Karpas-422 (cell line): Measurements from ENCODE around the gene RFX8. TPM values are rescaled to one million over a fixed set of nuclear protein-coding genes. Genes with fewer than 3 reads are reported as not detected.

Experiments
- DNase-seq: peaks from one replicate; pipeline ENCODE4 v3.0.0-alpha.2; 2015
- H2AFZ ChIP-seq: fragments of 200-600 bp; sonication (generic); 2 replicates; pipeline ENCODE4 v1.6.1; 2014; ENCODE audit warnings: antibody characterized with exemption, low read length, mixed read lengths
- H3K27ac ChIP-seq: fragments of 200-600 bp; sonication (generic); 2 replicates; pipeline ENCODE4 v1.5.1; 2014; ENCODE audit warnings: mild to moderate bottlenecking, low read length, moderate library complexity
- H3K27me3 ChIP-seq: fragments of 200-600 bp; sonication (generic); 2 replicates; pipeline ENCODE4 v1.6.1; 2014; ENCODE audit warnings: low read length, mixed read lengths
- H3K36me3 ChIP-seq: fragments of 200-600 bp; sonication (generic); 2 replicates; pipeline ENCODE4 v1.6.1; 2014; ENCODE audit warnings: low read length, mixed read lengths; ENCODE audit not compliant: insufficient read depth
- H3K4me1 ChIP-seq: fragments of 200-600 bp; sonication (generic); 2 replicates; pipeline ENCODE4 v1.6.1; 2014; ENCODE audit warnings: mild to moderate bottlenecking, low read length, mixed read lengths
- H3K4me2 ChIP-seq: fragments of 200-600 bp; sonication (generic); 2 replicates; pipeline ENCODE4 v1.6.1; 2014; ENCODE audit warnings: low read length, low read depth, mild to moderate bottlenecking; ENCODE audit not compliant: poor library complexity, severe bottlenecking
- H3K4me3 ChIP-seq: fragments of 200-600 bp; sonication (generic); 2 replicates; pipeline ENCODE4 v1.5.1; 2014; ENCODE audit warnings: mild to moderate bottlenecking, antibody characterized with exemption, low read length, mixed read lengths
- H3K79me2 ChIP-seq: fragments of 200-600 bp; sonication (generic); 2 replicates; pipeline ENCODE4 v1.6.1; 2014; ENCODE audit warnings: mild to moderate bottlenecking, low read length, mixed read lengths
- H3K9ac ChIP-seq: fragments of 200-600 bp; sonication (generic); 2 replicates; pipeline ENCODE4 v1.6.0; 2014; ENCODE audit warnings: low read length
- H3K9me2 ChIP-seq: fragments of 200-600 bp; sonication (generic), shearing (Covaris generic); replicated peaks from 2 replicates; pipeline ENCODE4 v1.6.0; 2014; ENCODE audit warnings: mild to moderate bottlenecking, low read length, moderate library complexity; ENCODE audit not compliant: insufficient read depth
- H3K9me3 ChIP-seq: fragments of 300-700, 200-600 bp; sonication (generic); 2 replicates; pipeline ENCODE4 v1.6.1; 2014; ENCODE audit warnings: low read length, mixed read lengths
- H4K20me1 ChIP-seq: fragments of 200-600 bp; sonication (generic); 2 replicates; pipeline ENCODE4 v1.6.1; 2014; ENCODE audit warnings: mild to moderate bottlenecking, antibody characterized with exemption, low read length, low read depth; ENCODE audit not compliant: insufficient read depth
- total RNA-seq: library from RNA; depleted of rRNA; stranded (reverse); fragments of >200 nt; shearing (Covaris generic); gene quantifications from 2 replicates; pipeline ENCODE4 v1.2.3, GENCODE V29; 2014; ENCODE audit warnings: low replicate concordance

Gene RFX8
- total RNA-seq, 1 experiment from 2014 or later = not detected

- no peaks in the 10 kb centered on the region for H4K20me1 ChIP-seq
- H3K36me3 ChIP-seq = no peaks in the 10 kb centered on the region
- no peak for DNase-seq
- H3K4me2 ChIP-seq = no peak overlapping the region
- H3K27ac ChIP-seq = no peak overlapping the region
- H3K27me3 ChIP-seq = no peaks in the 10 kb centered on the region
- no peaks in the 10 kb centered on the region for H3K9me3 ChIP-seq
- no peak overlapping the region for H3K4me3 ChIP-seq
- no peaks in the 10 kb centered on the region for H3K4me1 ChIP-seq
- no peaks in the 10 kb centered on the region for H3K9me2 ChIP-seq
- no peak overlapping the region for H2AFZ ChIP-seq
- no peak overlapping the region for H3K9ac ChIP-seq
- H3K79me2 ChIP-seq = no peaks in the 10 kb centered on the region
These were observed 26.5 kb upstream of the RFX8 start for GRCh38 chr2:101501443-101501842.

DNA sequence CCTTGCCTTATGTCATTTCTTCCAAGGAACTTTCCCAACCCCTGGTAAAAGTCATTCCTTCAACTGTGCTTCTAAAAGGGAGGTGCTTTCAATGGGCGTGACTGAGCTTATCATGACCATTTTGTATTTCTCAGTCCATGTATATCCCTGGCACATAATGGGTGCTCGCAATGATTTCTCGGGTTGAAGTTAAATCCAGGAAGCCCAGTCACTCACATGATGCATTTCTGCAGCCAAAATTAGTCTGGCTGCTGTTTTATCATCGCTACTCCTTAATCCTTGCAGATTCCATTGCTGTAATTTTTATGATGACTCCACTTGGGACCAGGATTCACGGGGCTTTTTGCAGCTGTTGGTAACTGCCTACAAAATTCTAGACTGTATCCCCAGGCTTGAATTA lies 25.9 kb upstream of the RFX8 start:
- no peak for DNase-seq
- Histone ChIP-seq H3K9me3 (no peaks in the 10 kb centered on the region), H3K36me3 (no peaks in the 10 kb centered on the region), H4K20me1 (no peaks in the 10 kb centered on the region), H3K9ac (no peak overlapping the region), H3K4me3 (no peak overlapping the region), H3K27ac (no peak overlapping the region), H3K4me2 (no peak overlapping the region), H2AFZ (no peak overlapping the region), H3K27me3 (no peaks in the 10 kb centered on the region), H3K9me2 (no peaks in the 10 kb centered on the region), H3K4me1 (no peaks in the 10 kb centered on the region), H3K79me2 (no peaks in the 10 kb centered on the region)

GRCh38 chr2:101500180-101500579 lies 25.3 kb upstream of the RFX8 start:
- H3K9me2 ChIP-seq = no peaks in the 10 kb centered on the region
- no peaks in the 10 kb centered on the region for H4K20me1 ChIP-seq
- H3K36me3 ChIP-seq = no peaks in the 10 kb centered on the region
- no peak overlapping the region for H2AFZ ChIP-seq
- H3K27ac ChIP-seq = no peak overlapping the region
- H3K9me3 ChIP-seq = no peaks in the 10 kb centered on the region
- H3K4me1 ChIP-seq = no peaks in the 10 kb centered on the region
- no peaks in the 10 kb centered on the region for H3K79me2 ChIP-seq
- no peak for DNase-seq
- H3K27me3 ChIP-seq = no peaks in the 10 kb centered on the region
- no peak overlapping the region for H3K4me2 ChIP-seq
- H3K9ac ChIP-seq = no peak overlapping the region
- no peak overlapping the region for H3K4me3 ChIP-seq

DNA sequence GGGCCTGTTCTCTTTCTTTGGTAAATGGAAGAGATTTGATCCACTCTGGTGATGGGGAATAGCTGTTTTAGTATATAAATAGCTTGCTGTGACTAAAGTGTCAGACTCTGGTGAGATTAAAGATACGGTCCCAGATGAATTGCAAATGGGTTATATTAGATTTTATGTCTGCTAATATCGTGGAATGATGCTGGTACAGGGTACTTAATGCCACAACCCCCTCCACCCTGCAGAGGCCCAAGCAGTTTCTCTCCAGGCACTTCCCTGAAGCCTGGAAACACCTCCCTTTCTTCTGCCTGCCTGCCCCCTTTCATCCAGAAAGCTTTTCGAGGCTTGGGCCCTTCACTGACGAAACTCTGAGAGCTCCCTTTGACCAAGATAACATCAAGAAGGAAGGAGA lies 21.4 kb upstream of the RFX8 start:
- no peak overlapping the region for H3K27ac ChIP-seq
- H3K79me2 ChIP-seq = no peaks in the 10 kb centered on the region
- no peak overlapping the region for H3K9ac ChIP-seq
- no peaks in the 10 kb centered on the region for H4K20me1 ChIP-seq
- H3K36me3 ChIP-seq = no peaks in the 10 kb centered on the region
- no peak overlapping the region for H3K4me3 ChIP-seq
- no peak overlapping the region for H2AFZ ChIP-seq
- H3K27me3 ChIP-seq = no peaks in the 10 kb centered on the region
- H3K4me2 ChIP-seq = no peak overlapping the region
- no peaks in the 10 kb centered on the region for H3K4me1 ChIP-seq
- no peaks in the 10 kb centered on the region for H3K9me3 ChIP-seq
- H3K9me2 ChIP-seq = no peaks in the 10 kb centered on the region
- DNase-seq = no peak

DNA sequence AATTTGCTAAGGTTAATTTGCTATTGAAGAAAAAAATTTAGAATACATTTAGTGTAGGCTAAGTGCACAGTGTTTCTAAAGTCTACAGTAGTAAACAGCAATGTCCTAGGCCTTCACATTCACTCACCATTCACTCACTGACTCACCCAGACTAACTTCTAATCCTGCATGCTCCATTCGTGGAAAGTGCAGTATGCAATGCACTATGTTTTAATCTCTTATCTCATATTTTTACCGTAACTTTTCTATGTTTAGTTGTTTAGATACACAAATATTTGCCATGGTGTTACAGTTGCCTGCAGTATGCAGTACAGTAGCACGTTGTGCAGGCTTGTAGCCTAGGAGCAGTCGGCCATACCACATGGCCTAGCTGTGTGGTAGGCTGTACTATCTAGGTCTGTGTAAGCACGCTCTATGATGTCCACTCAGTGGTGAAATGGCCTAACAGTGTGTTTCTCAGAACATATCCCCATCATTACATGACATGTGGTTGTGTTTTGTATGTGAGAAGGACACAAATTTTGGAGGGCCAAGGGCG lies 18.1 kb upstream of the RFX8 start:
- H3K9me2 ChIP-seq = no peaks in the 10 kb centered on the region
- no peaks in the 10 kb centered on the region for H3K79me2 ChIP-seq
- no peak overlapping the region for H3K27ac ChIP-seq
- no peak overlapping the region for H3K4me3 ChIP-seq
- H3K4me1 ChIP-seq = no peaks in the 10 kb centered on the region
- no peak for DNase-seq
- H3K9ac ChIP-seq = no peak overlapping the region
- no peaks in the 10 kb centered on the region for H4K20me1 ChIP-seq
- H3K27me3 ChIP-seq = no peaks in the 10 kb centered on the region
- no peaks in the 10 kb centered on the region for H3K36me3 ChIP-seq
- no peak overlapping the region for H3K4me2 ChIP-seq
- no peak overlapping the region for H2AFZ ChIP-seq
- no peaks in the 10 kb centered on the region for H3K9me3 ChIP-seq

DNA sequence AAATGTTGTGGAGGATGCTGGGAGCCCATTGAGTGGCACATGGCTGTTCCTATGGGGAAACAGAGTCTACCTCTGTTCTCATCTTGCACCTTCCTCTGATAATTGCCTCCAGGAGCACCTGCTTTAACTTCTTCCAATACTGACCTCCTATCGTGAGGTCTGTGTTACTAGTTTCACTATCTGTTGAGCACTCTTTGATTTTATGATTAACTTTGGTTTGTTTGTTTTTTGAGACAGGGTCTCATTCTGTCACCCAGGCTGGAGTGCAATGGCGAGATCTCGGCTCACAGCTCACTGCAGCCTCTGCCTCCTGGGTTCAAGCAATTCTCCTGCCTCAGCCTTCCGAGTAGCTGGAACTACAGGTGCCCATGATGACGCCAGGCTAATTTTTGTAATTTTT lies 12.1 kb upstream of the RFX8 start:
- Histone ChIP-seq H3K4me2 (no peak overlapping the region), H3K4me1 (no peaks in the 10 kb centered on the region), H3K27me3 (no peaks in the 10 kb centered on the region), H3K9ac (no peak overlapping the region), H3K9me2 (no peaks in the 10 kb centered on the region), H3K27ac (no peak overlapping the region), H3K4me3 (no peak overlapping the region), H2AFZ (no peak overlapping the region), H4K20me1 (no peaks in the 10 kb centered on the region), H3K9me3 (no peaks in the 10 kb centered on the region), H3K79me2 (no peaks in the 10 kb centered on the region), H3K36me3 (no peaks in the 10 kb centered on the region)
- no peak for DNase-seq

DNA sequence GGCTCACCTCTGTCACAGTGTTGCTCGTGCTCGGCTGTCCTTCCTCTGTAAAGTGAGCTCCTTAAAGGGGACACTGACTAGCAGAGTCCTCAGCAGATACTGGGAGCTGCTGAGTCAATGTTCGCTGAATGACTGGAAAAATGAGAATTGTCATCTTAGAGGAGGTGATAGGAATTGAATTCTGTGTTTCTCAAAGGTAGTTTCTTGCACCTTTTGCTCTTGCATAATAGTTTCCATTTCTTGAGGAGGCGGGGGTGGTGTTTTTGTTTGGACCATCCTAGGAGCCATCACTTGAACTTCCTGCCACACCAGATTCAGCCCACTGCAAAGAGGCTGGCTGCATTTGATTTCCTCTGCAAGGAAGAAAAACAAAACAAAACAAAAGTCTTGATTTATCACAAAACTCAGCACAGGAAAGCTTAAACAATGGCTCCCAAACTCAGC lies 11.4 kb upstream of the RFX8 start:
- no peaks in the 10 kb centered on the region for H3K4me1 ChIP-seq
- no peak overlapping the region for H2AFZ ChIP-seq
- no peak overlapping the region for H3K4me2 ChIP-seq
- H3K9ac ChIP-seq = no peak overlapping the region
- no peak overlapping the region for H3K27ac ChIP-seq
- no peaks in the 10 kb centered on the region for H3K9me2 ChIP-seq
- H3K79me2 ChIP-seq = no peaks in the 10 kb centered on the region
- H3K4me3 ChIP-seq = no peak overlapping the region
- H4K20me1 ChIP-seq = no peaks in the 10 kb centered on the region
- H3K9me3 ChIP-seq = no peaks in the 10 kb centered on the region
- DNase-seq = no peak
- H3K36me3 ChIP-seq = no peaks in the 10 kb centered on the region
- H3K27me3 ChIP-seq = no peaks in the 10 kb centered on the region

DNA sequence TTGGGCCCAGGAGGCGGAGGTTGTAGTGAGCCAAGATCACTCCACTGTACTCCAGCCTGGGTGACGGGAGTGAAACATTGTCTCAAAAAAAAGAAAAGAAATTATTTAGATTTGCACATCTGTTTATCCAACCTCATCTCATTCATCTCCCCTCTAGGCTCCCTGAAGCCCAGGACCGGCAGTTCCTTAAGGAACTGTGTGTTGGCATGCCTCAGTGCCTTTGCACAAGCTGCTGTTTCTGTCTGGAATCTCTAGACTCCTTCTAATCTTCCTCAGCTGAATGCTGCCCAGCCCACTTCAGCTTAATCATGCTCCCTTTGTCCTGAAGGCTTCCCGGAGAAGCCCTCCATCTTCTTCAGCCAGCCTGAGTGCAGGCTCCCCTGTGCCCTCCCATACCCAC lies 10.9 kb upstream of the RFX8 start:
- H3K4me2 ChIP-seq = no peak overlapping the region
- no peaks in the 10 kb centered on the region for H3K27me3 ChIP-seq
- H3K4me1 ChIP-seq = no peaks in the 10 kb centered on the region
- no peaks in the 10 kb centered on the region for H3K9me2 ChIP-seq
- no peak overlapping the region for H3K27ac ChIP-seq
- no peak for DNase-seq
- H4K20me1 ChIP-seq = no peaks in the 10 kb centered on the region
- no peaks in the 10 kb centered on the region for H3K79me2 ChIP-seq
- H3K9me3 ChIP-seq = no peaks in the 10 kb centered on the region
- no peaks in the 10 kb centered on the region for H3K36me3 ChIP-seq
- no peak overlapping the region for H3K4me3 ChIP-seq
- H2AFZ ChIP-seq = no peak overlapping the region
- no peak overlapping the region for H3K9ac ChIP-seq

DNA sequence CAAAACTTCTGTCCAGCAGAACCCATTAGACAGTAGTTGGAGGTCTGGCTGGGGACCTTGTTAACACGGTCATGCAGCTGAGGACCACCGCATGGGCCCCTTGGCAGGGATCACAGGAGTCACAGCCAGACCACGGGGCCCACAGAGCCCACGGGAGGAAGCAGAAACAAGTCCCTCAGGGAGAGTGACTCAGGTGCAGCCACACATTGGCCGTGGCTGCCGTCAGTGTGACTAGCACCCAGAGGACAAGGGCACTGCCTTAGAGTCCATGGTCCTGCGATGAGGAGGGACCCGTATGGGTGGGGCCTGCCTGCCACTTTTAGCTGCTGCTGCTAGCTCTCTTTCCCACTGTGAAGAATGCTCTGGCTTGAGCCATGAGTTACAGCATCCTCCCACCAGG lies 5.9 kb upstream of the RFX8 start:
- Histone ChIP-seq H3K9me2 (no peaks in the 10 kb centered on the region), H4K20me1 (no peaks in the 10 kb centered on the region), H3K9me3 (no peaks in the 10 kb centered on the region), H3K79me2 (no peaks in the 10 kb centered on the region), H2AFZ (no peak overlapping the region), H3K4me1 (no peaks in the 10 kb centered on the region), H3K27me3 (no peaks in the 10 kb centered on the region), H3K36me3 (no peaks in the 10 kb centered on the region), H3K4me3 (no peak overlapping the region), H3K4me2 (no peak overlapping the region), H3K9ac (no peak overlapping the region), H3K27ac (no peak overlapping the region)
- no peak for DNase-seq
